Large intestine (tissue), 3 donors: ENCODE results near the gene NCOA5. TPM values are rescaled to one million over a fixed set of nuclear protein-coding genes. Genes with fewer than 3 reads are reported as not detected.

Experiments used
- DNase-seq, 2 donors: peaks; one replicate each; pipeline versions ENCODE4 v3.0.0 to v3.0.0-alpha.2; 2013
- H3K27ac ChIP-seq: one replicate; pipeline ENCODE4 v1.5.1; 2013; ENCODE audit warnings: low read length
- H3K27me3 ChIP-seq: 2 replicates; pipeline ENCODE4 v1.6.1; 2013; ENCODE audit warnings: low read length; ENCODE audit not compliant: control insufficient read depth, insufficient read depth
- H3K36me3 ChIP-seq: 2 replicates; pipeline ENCODE4 v1.6.1; 2013; ENCODE audit warnings: low read length; ENCODE audit not compliant: control insufficient read depth, insufficient read depth
- H3K4me1 ChIP-seq: one replicate; pipeline ENCODE4 v1.6.1; 2013; ENCODE audit warnings: low read length; ENCODE audit not compliant: control insufficient read depth, insufficient read depth
- H3K4me3 ChIP-seq: one replicate; pipeline ENCODE4 v1.5.1; 2013; ENCODE audit warnings: low read length
- H3K9me3 ChIP-seq: one replicate; pipeline ENCODE4 v1.6.1; 2013; ENCODE audit warnings: mild to moderate bottlenecking, low read depth, low read length, moderate library complexity; ENCODE audit not compliant: control insufficient read depth
- WGBS: methylation state at CpG from one replicate; pipeline ENCODE4 v1.1.5; 2013; ENCODE audit warnings: low lambda C conversion rate; ENCODE audit not compliant: insufficient coverage; 5-methylcytosine and 5-hydroxymethylcytosine counted together
- polyA plus RNA-seq: library from polyadenylated mRNA; unstranded; fragments of 120-200 nt; gene quantifications from one replicate; pipeline ENCODE4 v1.2.1, GENCODE V29; 2013

The NCOA5 gene
- polyA plus RNA-seq, 1 donor: 38.9 TPM

- H3K36me3 ChIP-seq: no peaks in the 10 kb centered on the region
- no peak for DNase-seq
- H3K4me1 ChIP-seq: no peaks in the 10 kb centered on the region
- H3K27me3 ChIP-seq: peaks cover 82% of the 10 kb centered on the region
- peaks cover 7% of the 10 kb centered on the region for H3K9me3 ChIP-seq
- no CpG with 5 or more reads among the region's 7 CpGs for WGBS
- H3K27ac ChIP-seq: no peak overlapping the region
- no peak overlapping the region for H3K4me3 ChIP-seq
These were observed 61.7 kb downstream of the NCOA5 start for GRCh38 chr20:46028110-46028509.

- peaks cover 7% of the 10 kb centered on the region for H3K9me3 ChIP-seq
- H3K36me3 ChIP-seq: no peaks in the 10 kb centered on the region
- no peak overlapping the region for H3K27ac ChIP-seq
- no peaks in the 10 kb centered on the region for H3K4me1 ChIP-seq
- peaks cover 80% of the 10 kb centered on the region for H3K27me3 ChIP-seq
- H3K4me3 ChIP-seq: no peak overlapping the region
- DNase-seq: peak in 1 of 2 donors; percentile 21
- WGBS: no CpG with 5 or more reads among the region's 4 CpGs
These were observed 62.4 kb downstream of the NCOA5 start for GRCh38 chr20:46027245-46027853.

GRCh38 chr20:46025376-46025783 lies 64.4 kb downstream of the NCOA5 start:
- H3K4me1 ChIP-seq: no peaks in the 10 kb centered on the region
- peaks cover 76% of the 10 kb centered on the region for H3K27me3 ChIP-seq
- no peak for DNase-seq
- H3K27ac ChIP-seq: no peak overlapping the region
- H3K36me3 ChIP-seq: no peaks in the 10 kb centered on the region
- WGBS: no CpG with 5 or more reads among the region's 10 CpGs
- H3K9me3 ChIP-seq: peaks cover 12% of the 10 kb centered on the region
- no peak overlapping the region for H3K4me3 ChIP-seq

GRCh38 chr20:46023999-46024398 lies 65.8 kb downstream of the NCOA5 start:
- H3K27me3 ChIP-seq: peaks cover 66% of the 10 kb centered on the region
- WGBS: no CpG with 5 or more reads among the region's 4 CpGs
- no peak for DNase-seq
- H3K4me3 ChIP-seq: no peak overlapping the region
- no peaks in the 10 kb centered on the region for H3K36me3 ChIP-seq
- peaks cover 8% of the 10 kb centered on the region for H3K9me3 ChIP-seq
- H3K27ac ChIP-seq: no peak overlapping the region
- no peaks in the 10 kb centered on the region for H3K4me1 ChIP-seq

GRCh38 chr20:46023148-46023484 lies 66.6 kb downstream of the NCOA5 start:
- Histone ChIP-seq H3K4me1 (no peaks in the 10 kb centered on the region), H3K36me3 (no peaks in the 10 kb centered on the region), H3K27ac (no peak overlapping the region), H3K9me3 (peaks cover 4% of the 10 kb centered on the region), H3K27me3 (peaks cover 63% of the 10 kb centered on the region), H3K4me3 (no peak overlapping the region)
- WGBS: 20% methylated on average over 1 of the region's 8 CpGs
- no peak for DNase-seq

- WGBS: no CpG with 5 or more reads among the region's 37 CpGs
- H3K4me3 ChIP-seq: no peak overlapping the region
- no peak overlapping the region for H3K27ac ChIP-seq
- H3K9me3 ChIP-seq: peaks cover 4% of the 10 kb centered on the region
- DNase-seq: peak in 1 of 2 donors; percentile 22
- H3K36me3 ChIP-seq: no peaks in the 10 kb centered on the region
- H3K4me1 ChIP-seq: no peaks in the 10 kb centered on the region
- H3K27me3 ChIP-seq: peaks cover 62% of the 10 kb centered on the region
These were observed 67.2 kb downstream of the NCOA5 start for GRCh38 chr20:46022411-46023147.

GRCh38 chr20:46021361-46022359 lies 68.1 kb downstream of the NCOA5 start:
- no peaks in the 10 kb centered on the region for H3K4me1 ChIP-seq
- H3K27me3 ChIP-seq: peaks cover 53% of the 10 kb centered on the region
- H3K36me3 ChIP-seq: no peaks in the 10 kb centered on the region
- peak overlapping the region; percentile 23 for H3K4me3 ChIP-seq
- DNase-seq: peak in 1 of 2 donors; percentile 23
- WGBS: no CpG with 5 or more reads among the region's 71 CpGs
- H3K27ac ChIP-seq: no peak overlapping the region
- peaks cover 4% of the 10 kb centered on the region for H3K9me3 ChIP-seq

GRCh38 chr20:46020555-46020954 lies 69.2 kb downstream of the NCOA5 start:
- H3K9me3 ChIP-seq: peaks cover 4% of the 10 kb centered on the region
- H3K27ac ChIP-seq: no peak overlapping the region
- no peak for DNase-seq
- H3K36me3 ChIP-seq: no peaks in the 10 kb centered on the region
- no peaks in the 10 kb centered on the region for H3K4me1 ChIP-seq
- H3K27me3 ChIP-seq: peaks cover 48% of the 10 kb centered on the region
- no CpG with 5 or more reads among the region's 4 CpGs for WGBS
- H3K4me3 ChIP-seq: no peak overlapping the region

GRCh38 chr20:46018611-46019010 lies 71.2 kb downstream of the NCOA5 start:
- Histone ChIP-seq H3K27me3 (peaks cover 49% of the 10 kb centered on the region), H3K27ac (no peak overlapping the region), H3K36me3 (no peaks in the 10 kb centered on the region), H3K4me1 (peaks cover 2% of the 10 kb centered on the region), H3K4me3 (no peak overlapping the region), H3K9me3 (peaks cover 4% of the 10 kb centered on the region)
- DNase-seq: no peak
- no CpG with 5 or more reads among the region's 6 CpGs for WGBS

GRCh38 chr20:46018112-46018511 lies 71.7 kb downstream of the NCOA5 start:
- WGBS: 52% methylated on average over 2 of the region's 4 CpGs
- Histone ChIP-seq H3K4me3 (no peak overlapping the region), H3K27ac (no peak overlapping the region), H3K27me3 (peaks cover 50% of the 10 kb centered on the region), H3K9me3 (peaks cover 4% of the 10 kb centered on the region), H3K36me3 (no peaks in the 10 kb centered on the region), H3K4me1 (peaks cover 2% of the 10 kb centered on the region)
- no peak for DNase-seq
